ENCODE measurements around the gene NPIPA8.
"Not testable (repeated sequence)": the region's sequence is repeated elsewhere in the genome, so short reads cannot be mapped to it uniquely, and the experiment has no call there.

NPIPA8 gene

GRCh38 chr16:18270171-18270570 is 66.4 kb downstream of the NPIPA8 start:
- DNase-seq = not testable (repeated sequence)

Data from activated CD4-positive, alpha-beta T cell treated with anti-CD3 and anti-CD28 coated beads for 4 hours (primary cell).